Measurements from ENCODE around the gene KIAA0513. TPM values are rescaled to one million over a fixed set of nuclear protein-coding genes. Genes with fewer than 3 reads are reported as not detected.

The KIAA0513 gene
- total and polyA plus RNA-seq, 2 of the 13 experiments (the other 11 are each of a cell fraction or from before 2014, with no cell fraction given): 1.8 TPM

DNA sequence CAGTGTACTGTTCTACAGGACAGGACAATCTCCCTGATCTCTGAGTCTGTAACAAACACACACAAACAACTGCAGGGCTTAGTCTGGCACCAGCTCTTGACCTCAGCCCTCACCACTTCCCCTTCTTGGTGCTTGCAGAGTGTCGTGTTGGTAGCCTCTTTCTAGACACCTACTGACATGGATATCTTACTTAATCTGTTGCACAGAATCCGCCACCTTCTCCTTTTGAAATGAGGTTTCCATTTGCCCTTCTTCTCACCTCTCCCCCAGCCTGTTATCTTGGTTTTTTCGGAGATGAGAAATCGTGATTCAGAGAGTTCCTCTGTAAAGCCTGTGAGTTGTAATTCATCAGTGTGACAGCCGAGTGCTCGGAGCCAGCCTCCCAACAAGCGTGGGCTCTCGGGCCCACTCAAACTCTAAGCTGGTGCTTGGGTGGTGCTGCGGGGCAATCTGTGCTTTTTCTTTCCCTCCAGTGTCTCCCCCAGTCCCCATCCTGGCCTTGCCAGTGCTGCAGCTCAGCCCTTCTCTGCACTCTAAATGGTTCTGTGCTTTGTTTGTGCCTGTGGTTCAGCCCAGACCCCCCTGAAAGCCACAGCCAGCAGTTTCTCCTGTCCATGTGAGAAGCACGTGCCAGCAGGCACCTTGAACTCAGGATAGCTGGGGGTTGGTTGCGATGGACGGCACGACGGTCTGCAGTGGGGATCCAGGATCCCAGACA is 28.1 kb downstream of the KIAA0513 start (continued):
- TF ChIP-seq, protein P1, sequence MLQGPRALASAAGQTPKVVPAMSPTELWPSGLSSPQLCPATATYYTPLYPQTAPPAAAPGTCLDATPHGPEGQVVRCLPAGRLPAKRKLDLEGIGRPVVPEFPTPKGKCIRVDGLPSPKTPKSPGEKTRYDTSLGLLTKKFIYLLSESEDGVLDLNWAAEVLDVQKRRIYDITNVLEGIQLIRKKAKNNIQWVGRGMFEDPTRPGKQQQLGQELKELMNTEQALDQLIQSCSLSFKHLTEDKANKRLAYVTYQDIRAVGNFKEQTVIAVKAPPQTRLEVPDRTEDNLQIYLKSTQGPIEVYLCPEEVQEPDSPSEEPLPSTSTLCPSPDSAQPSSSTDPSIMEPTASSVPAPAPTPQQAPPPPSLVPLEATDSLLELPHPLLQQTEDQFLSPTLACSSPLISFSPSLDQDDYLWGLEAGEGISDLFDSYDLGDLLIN (CRISPR knock-in tag; IDR thresholded peaks at IDR 0.05; ENCODE audit: borderline replicate concordance): peak; percentile 23; the same call in 1 of the 2 replicates
- no peak for TF ChIP-seq MAF1 (CRISPR knock-in tag; IDR thresholded peaks at IDR 0.05; ENCODE audit: borderline replicate concordance)
- TF ChIP-seq SNAI1 (CRISPR knock-in tag; IDR thresholded peaks at IDR 0.05; ENCODE audit: borderline replicate concordance): 0 out of 2 replicates have a peak, but pooled peaks have one; percentile 76
- TF ChIP-seq ZNF678 (CRISPR knock-in tag; IDR thresholded peaks at IDR 0.05): 0 out of 2 replicates have a peak, but pooled peaks have one; percentile 77
- TF ChIP-seq, protein P2, sequence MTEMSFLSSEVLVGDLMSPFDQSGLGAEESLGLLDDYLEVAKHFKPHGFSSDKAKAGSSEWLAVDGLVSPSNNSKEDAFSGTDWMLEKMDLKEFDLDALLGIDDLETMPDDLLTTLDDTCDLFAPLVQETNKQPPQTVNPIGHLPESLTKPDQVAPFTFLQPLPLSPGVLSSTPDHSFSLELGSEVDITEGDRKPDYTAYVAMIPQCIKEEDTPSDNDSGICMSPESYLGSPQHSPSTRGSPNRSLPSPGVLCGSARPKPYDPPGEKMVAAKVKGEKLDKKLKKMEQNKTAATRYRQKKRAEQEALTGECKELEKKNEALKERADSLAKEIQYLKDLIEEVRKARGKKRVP (CRISPR knock-in tag; IDR thresholded peaks at IDR 0.05): peak in 1 of 2 experiments; percentile 36; a peak in 1 of 4 replicates
- TF ChIP-seq RARA (CRISPR knock-in tag; IDR thresholded peaks at IDR 0.05): no peak
- no peak for TF ChIP-seq ZNF703 (CRISPR knock-in tag; IDR thresholded peaks at IDR 0.05; ENCODE audit: borderline replicate concordance)
- TF ChIP-seq ZKSCAN8 (CRISPR knock-in tag; IDR thresholded peaks at IDR 0.05; ENCODE audit: borderline replicate concordance): no peak
- TF ChIP-seq, protein P3, sequence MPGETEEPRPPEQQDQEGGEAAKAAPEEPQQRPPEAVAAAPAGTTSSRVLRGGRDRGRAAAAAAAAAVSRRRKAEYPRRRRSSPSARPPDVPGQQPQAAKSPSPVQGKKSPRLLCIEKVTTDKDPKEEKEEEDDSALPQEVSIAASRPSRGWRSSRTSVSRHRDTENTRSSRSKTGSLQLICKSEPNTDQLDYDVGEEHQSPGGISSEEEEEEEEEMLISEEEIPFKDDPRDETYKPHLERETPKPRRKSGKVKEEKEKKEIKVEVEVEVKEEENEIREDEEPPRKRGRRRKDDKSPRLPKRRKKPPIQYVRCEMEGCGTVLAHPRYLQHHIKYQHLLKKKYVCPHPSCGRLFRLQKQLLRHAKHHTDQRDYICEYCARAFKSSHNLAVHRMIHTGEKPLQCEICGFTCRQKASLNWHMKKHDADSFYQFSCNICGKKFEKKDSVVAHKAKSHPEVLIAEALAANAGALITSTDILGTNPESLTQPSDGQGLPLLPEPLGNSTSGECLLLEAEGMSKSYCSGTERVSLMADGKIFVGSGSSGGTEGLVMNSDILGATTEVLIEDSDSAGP (CRISPR knock-in tag; IDR thresholded peaks at IDR 0.05; ENCODE audit: borderline replicate concordance): peak; percentile 73; the same call in 1 of the 2 replicates
- TF ChIP-seq PHF5A (CRISPR knock-in tag; IDR thresholded peaks at IDR 0.05; ENCODE audit: low read depth, unreplicated experiment): no peak
- no peak for TF ChIP-seq RORA (CRISPR knock-in tag; IDR thresholded peaks at IDR 0.05)
- 0 out of 2 replicates have a peak, but pooled peaks have one; percentile 59 for TF ChIP-seq MTF2 (CRISPR knock-in tag; IDR thresholded peaks at IDR 0.05; ENCODE audit: borderline replicate concordance)
- no peak for TF ChIP-seq ZNF660 (CRISPR knock-in tag; IDR thresholded peaks at IDR 0.05; ENCODE audit: borderline replicate concordance, low read depth)
- no peak for TF ChIP-seq DNMT1 (CRISPR knock-in tag; IDR thresholded peaks at IDR 0.05)
- TF ChIP-seq, protein P4, sequence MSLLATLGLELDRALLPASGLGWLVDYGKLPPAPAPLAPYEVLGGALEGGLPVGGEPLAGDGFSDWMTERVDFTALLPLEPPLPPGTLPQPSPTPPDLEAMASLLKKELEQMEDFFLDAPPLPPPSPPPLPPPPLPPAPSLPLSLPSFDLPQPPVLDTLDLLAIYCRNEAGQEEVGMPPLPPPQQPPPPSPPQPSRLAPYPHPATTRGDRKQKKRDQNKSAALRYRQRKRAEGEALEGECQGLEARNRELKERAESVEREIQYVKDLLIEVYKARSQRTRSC (CRISPR knock-in tag; IDR thresholded peaks at IDR 0.05; ENCODE audit: low read depth): peak; percentile 88; the same call in 1 of the 2 replicates
- no peak for TF ChIP-seq KDM5A (IDR thresholded peaks at IDR 0.05; ENCODE audit: borderline replicate concordance, low read length)
- TF ChIP-seq ZNF33A (CRISPR knock-in tag; IDR thresholded peaks at IDR 0.05; ENCODE audit: borderline replicate concordance): no peak
- TF ChIP-seq SYNCRIP (IDR thresholded peaks at IDR 0.05; ENCODE audit: insufficient read depth, low read depth, low read length): no peak
- TF ChIP-seq, protein P5, sequence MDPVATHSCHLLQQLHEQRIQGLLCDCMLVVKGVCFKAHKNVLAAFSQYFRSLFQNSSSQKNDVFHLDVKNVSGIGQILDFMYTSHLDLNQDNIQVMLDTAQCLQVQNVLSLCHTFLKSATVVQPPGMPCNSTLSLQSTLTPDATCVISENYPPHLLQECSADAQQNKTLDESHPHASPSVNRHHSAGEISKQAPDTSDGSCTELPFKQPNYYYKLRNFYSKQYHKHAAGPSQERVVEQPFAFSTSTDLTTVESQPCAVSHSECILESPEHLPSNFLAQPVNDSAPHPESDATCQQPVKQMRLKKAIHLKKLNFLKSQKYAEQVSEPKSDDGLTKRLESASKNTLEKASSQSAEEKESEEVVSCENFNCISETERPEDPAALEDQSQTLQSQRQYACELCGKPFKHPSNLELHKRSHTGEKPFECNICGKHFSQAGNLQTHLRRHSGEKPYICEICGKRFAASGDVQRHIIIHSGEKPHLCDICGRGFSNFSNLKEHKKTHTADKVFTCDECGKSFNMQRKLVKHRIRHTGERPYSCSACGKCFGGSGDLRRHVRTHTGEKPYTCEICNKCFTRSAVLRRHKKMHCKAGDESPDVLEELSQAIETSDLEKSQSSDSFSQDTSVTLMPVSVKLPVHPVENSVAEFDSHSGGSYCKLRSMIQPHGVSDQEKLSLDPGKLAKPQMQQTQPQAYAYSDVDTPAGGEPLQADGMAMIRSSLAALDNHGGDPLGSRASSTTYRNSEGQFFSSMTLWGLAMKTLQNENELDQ (CRISPR knock-in tag; IDR thresholded peaks at IDR 0.05; ENCODE audit: borderline replicate concordance): no peak
- TF ChIP-seq ZNF766 (CRISPR knock-in tag; IDR thresholded peaks at IDR 0.05; ENCODE audit: borderline replicate concordance): 0 out of 2 replicates have a peak, but pooled peaks have one; percentile 78
- TF ChIP-seq ZNF841 (CRISPR knock-in tag; IDR thresholded peaks at IDR 0.05; ENCODE audit: borderline replicate concordance): no peak

Measured in HepG2 (cell line).